Neural cell (in vitro differentiated cells): ENCODE measurements around the gene TMEM187. TPM values are rescaled to one million over a fixed set of nuclear protein-coding genes. Genes with fewer than 3 reads are reported as not detected.

Source experiments
- H2AFZ ChIP-seq: fragments of 200-600, 300-800 bp; sonication (generic), shearing (Covaris generic); 2 replicates; pipeline ENCODE4 v1.6.0; 2014; ENCODE audit warnings: low read depth, mild to moderate bottlenecking, antibody characterized with exemption, low read length, moderate library complexity
- H3F3A ChIP-seq: fragments of 200-600 bp; shearing (Covaris generic); 2 replicates; pipeline ENCODE4 v1.6.1; 2016; ENCODE audit warnings: mild to moderate bottlenecking, moderate library complexity, mixed read lengths, antibody characterized with exemption, low read length; ENCODE audit not compliant: insufficient read depth, poor library complexity, severe bottlenecking
- H3K27ac ChIP-seq: fragments of 200-600, 300-800 bp; sonication (generic), shearing (Covaris generic); 2 replicates; pipeline ENCODE4 v1.5.1; 2014; ENCODE audit warnings: mild to moderate bottlenecking, low read length, moderate library complexity
- H3K27me3 ChIP-seq: fragments of 300-800, 200-600 bp; sonication (generic), shearing (Covaris generic); 2 replicates; pipeline ENCODE4 v1.6.0; 2014; ENCODE audit warnings: mild to moderate bottlenecking, low read depth, low read length, moderate library complexity; ENCODE audit not compliant: insufficient read depth
- H3K36me3 ChIP-seq: fragments of 300-800, 200-600 bp; sonication (generic), shearing (Covaris generic); 2 replicates; pipeline ENCODE4 v1.5.1; 2014; ENCODE audit warnings: mild to moderate bottlenecking, antibody characterized with exemption, low read length, moderate library complexity; ENCODE audit not compliant: insufficient read depth
- H3K4me2 ChIP-seq: fragments of 300-800, 200-600 bp; sonication (generic), shearing (Covaris generic); 2 replicates; pipeline ENCODE4 v1.6.0; 2014; ENCODE audit warnings: mild to moderate bottlenecking, low read length
- H3K4me3 ChIP-seq: fragments of 300-800, 200-600 bp; sonication (generic), shearing (Covaris generic); 2 replicates; pipeline ENCODE4 v1.5.1; 2014; ENCODE audit warnings: mild to moderate bottlenecking, low read length, moderate library complexity
- H3K79me2 ChIP-seq: fragments of 200-600 bp; shearing (Covaris generic); replicated peaks from 2 replicates; pipeline ENCODE4 v1.6.0; 2014; ENCODE audit warnings: mild to moderate bottlenecking, low read length, moderate library complexity; ENCODE audit not compliant: insufficient read depth
- H3K9ac ChIP-seq: fragments of 300-800, 200-600 bp; sonication (generic), shearing (Covaris generic); 2 replicates; pipeline ENCODE4 v1.6.1; 2016; ENCODE audit warnings: mild to moderate bottlenecking, low read length, mixed read lengths
- H3K9me2 ChIP-seq: fragments of 200-600 bp; shearing (Covaris generic); 2 replicates; pipeline ENCODE4 v1.6.1; 2016; ENCODE audit warnings: mild to moderate bottlenecking, low read length, mixed read lengths; ENCODE audit not compliant: insufficient read depth
- H3K9me3 ChIP-seq: fragments of 200-600, 300-800 bp; sonication (generic), shearing (Covaris generic); 2 replicates; pipeline ENCODE4 v1.6.1; 2016; ENCODE audit warnings: mild to moderate bottlenecking, mixed run types, low read length, moderate library complexity, mixed read lengths
- H4K20me1 ChIP-seq: fragments of 200-600 bp; shearing (Covaris generic); 2 replicates; pipeline ENCODE4 v1.6.1; 2016; ENCODE audit warnings: mild to moderate bottlenecking, mixed run types; ENCODE audit not compliant: insufficient read depth
- EP300 ChIP-seq: fragments of 450-650 bp; conservative IDR thresholded peaks from 2 replicates; pipeline ENCODE4 v1.6.1; 2014; ENCODE audit warnings: antibody characterized with exemption, mild to moderate bottlenecking, moderate library complexity; ENCODE audit not compliant: poor library complexity, severe bottlenecking
- EZH2 ChIP-seq: fragments of 200-600, 300-800 bp; shearing (Covaris generic), sonication (generic); IDR thresholded peaks from 2 replicates; pipeline ENCODE4 v1.6.1; 2014; ENCODE audit warnings: antibody characterized with exemption, low read length, borderline replicate concordance, mild to moderate bottlenecking; ENCODE audit not compliant: insufficient read depth, poor library complexity, severe bottlenecking
- MXI1 ChIP-seq: fragments of 450-650 bp; conservative IDR thresholded peaks from 2 replicates; pipeline ENCODE4 v1.6.1; 2014; ENCODE audit warnings: antibody characterized with exemption, mild to moderate bottlenecking; ENCODE audit not compliant: poor library complexity, severe bottlenecking
- POLR2AphosphoS5 ChIP-seq: IDR thresholded peaks from 2 replicates; pipeline ENCODE4 v1.6.1; 2012
- RAD21 ChIP-seq: fragments of 450-650 bp; conservative IDR thresholded peaks from 2 replicates; pipeline ENCODE4 v1.6.1; 2014; ENCODE audit warnings: antibody characterized with exemption, mild to moderate bottlenecking, moderate library complexity
- SMC3 ChIP-seq: fragments of 450-650 bp; conservative IDR thresholded peaks from 2 replicates; pipeline ENCODE4 v1.6.1; 2014; ENCODE audit warnings: antibody characterized with exemption, mild to moderate bottlenecking, moderate library complexity; ENCODE audit not compliant: poor library complexity
- TAF1 ChIP-seq: IDR thresholded peaks from 2 replicates; pipeline ENCODE4 v1.6.1; 2012; ENCODE audit warnings: low read depth
- polyA plus RNA-seq: library from polyadenylated mRNA; depleted of rRNA; stranded (reverse); fragments of >200 nt; gene quantifications from 2 replicates; pipeline ENCODE4 v1.2.3, GENCODE V29; 2014
- TF ChIP-seq, protein P1 (sequence below): fragments of 450-650 bp; IDR thresholded peaks from 2 replicates; pipeline ENCODE4 v1.5.1; 2014; ENCODE audit warnings: antibody characterized with exemption, mild to moderate bottlenecking, moderate library complexity; ENCODE audit not compliant: poor library complexity, severe bottlenecking
- TF ChIP-seq, protein P2 (sequence below): IDR thresholded peaks from 2 replicates; pipeline ENCODE4 v1.6.1; 2012; ENCODE audit warnings: borderline replicate concordance

The TMEM187 gene
- polyA plus RNA-seq, 1 donor from 2014 or later, result 5.2 TPM

DNA sequence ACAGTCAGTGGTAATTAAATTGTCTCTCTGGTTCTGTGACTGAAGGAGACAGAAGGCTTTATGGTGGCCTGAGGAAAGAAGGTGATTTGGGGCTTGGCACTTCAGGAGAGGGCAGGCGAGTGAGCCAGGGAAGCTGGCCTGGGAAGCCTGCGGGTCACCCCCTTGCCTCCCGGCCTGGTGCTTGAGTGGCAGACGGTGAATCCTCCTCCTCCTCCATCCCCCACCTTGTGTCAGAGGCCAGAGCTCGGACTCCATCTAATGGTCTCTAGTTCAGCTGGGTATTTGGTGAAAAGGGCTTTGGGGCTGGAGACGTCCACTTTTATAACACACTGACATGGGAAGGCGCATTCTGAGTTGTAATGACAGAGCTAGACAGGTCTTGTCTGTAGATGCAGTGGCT is 8.7 kb downstream of the TMEM187 start:
- Histone ChIP-seq H3K4me3 (no peak overlapping the region), H3K9me2 (no peaks in the 10 kb centered on the region), H4K20me1 (no peaks in the 10 kb centered on the region), H3F3A (no peaks in the 10 kb centered on the region), H3K27me3 (no peaks in the 10 kb centered on the region), H3K9me3 (no peaks in the 10 kb centered on the region), H2AFZ (no peak overlapping the region), H3K36me3 (no peaks in the 10 kb centered on the region), H3K79me2 (no peaks in the 10 kb centered on the region), H3K27ac (no peak overlapping the region), H3K4me2 (no peak overlapping the region), H3K9ac (no peak overlapping the region)
- TF ChIP-seq, protein P1, sequence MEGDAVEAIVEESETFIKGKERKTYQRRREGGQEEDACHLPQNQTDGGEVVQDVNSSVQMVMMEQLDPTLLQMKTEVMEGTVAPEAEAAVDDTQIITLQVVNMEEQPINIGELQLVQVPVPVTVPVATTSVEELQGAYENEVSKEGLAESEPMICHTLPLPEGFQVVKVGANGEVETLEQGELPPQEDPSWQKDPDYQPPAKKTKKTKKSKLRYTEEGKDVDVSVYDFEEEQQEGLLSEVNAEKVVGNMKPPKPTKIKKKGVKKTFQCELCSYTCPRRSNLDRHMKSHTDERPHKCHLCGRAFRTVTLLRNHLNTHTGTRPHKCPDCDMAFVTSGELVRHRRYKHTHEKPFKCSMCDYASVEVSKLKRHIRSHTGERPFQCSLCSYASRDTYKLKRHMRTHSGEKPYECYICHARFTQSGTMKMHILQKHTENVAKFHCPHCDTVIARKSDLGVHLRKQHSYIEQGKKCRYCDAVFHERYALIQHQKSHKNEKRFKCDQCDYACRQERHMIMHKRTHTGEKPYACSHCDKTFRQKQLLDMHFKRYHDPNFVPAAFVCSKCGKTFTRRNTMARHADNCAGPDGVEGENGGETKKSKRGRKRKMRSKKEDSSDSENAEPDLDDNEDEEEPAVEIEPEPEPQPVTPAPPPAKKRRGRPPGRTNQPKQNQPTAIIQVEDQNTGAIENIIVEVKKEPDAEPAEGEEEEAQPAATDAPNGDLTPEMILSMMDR, result no peak
- TF ChIP-seq EZH2, result no peak
- TF ChIP-seq EP300, result no peak
- TF ChIP-seq RAD21, result no peak
- no peak for TF ChIP-seq TAF1
- TF ChIP-seq, protein P2, sequence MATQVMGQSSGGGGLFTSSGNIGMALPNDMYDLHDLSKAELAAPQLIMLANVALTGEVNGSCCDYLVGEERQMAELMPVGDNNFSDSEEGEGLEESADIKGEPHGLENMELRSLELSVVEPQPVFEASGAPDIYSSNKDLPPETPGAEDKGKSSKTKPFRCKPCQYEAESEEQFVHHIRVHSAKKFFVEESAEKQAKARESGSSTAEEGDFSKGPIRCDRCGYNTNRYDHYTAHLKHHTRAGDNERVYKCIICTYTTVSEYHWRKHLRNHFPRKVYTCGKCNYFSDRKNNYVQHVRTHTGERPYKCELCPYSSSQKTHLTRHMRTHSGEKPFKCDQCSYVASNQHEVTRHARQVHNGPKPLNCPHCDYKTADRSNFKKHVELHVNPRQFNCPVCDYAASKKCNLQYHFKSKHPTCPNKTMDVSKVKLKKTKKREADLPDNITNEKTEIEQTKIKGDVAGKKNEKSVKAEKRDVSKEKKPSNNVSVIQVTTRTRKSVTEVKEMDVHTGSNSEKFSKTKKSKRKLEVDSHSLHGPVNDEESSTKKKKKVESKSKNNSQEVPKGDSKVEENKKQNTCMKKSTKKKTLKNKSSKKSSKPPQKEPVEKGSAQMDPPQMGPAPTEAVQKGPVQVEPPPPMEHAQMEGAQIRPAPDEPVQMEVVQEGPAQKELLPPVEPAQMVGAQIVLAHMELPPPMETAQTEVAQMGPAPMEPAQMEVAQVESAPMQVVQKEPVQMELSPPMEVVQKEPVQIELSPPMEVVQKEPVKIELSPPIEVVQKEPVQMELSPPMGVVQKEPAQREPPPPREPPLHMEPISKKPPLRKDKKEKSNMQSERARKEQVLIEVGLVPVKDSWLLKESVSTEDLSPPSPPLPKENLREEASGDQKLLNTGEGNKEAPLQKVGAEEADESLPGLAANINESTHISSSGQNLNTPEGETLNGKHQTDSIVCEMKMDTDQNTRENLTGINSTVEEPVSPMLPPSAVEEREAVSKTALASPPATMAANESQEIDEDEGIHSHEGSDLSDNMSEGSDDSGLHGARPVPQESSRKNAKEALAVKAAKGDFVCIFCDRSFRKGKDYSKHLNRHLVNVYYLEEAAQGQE, result no peak
- TF ChIP-seq MXI1, result no peak

DNA sequence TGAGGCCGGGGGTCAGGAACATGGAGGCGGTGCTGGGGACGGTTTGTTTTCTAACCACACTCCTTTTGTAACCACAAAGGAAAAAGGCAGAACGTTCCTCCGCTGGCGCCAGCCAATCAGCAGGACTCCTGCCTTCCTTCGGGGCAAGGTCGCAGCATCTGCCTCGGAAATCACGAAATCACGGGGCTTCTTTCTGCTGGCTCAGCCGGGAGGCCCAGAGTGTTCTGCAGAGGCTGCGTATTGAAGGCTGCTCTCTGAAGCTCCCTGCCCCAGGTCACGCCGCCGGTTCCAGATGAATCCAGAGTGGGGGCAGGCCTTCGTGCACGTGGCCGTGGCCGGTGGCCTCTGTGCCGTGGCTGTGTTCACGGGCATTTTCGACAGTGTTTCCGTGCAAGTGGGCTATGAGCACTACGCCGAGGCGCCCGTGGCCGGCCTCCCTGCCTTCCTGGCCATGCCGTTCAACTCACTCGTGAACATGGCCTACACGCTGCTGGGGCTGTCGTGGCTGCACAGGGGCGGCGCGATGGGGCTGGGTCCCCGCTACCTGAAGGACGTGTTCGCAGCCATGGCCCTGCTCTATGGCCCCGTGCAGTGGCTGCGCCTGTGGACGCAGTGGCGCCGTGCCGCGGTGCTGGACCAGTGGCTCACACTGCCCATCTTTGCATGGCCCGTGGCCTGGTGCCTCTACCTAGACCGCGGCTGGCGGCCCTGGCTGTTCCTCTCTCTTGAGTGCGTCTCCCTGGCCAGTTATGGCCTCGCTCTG is 9.4 kb downstream of the TMEM187 start:
- no peaks in the 10 kb centered on the region for H3K27me3 ChIP-seq
- H3K36me3 ChIP-seq, result no peaks in the 10 kb centered on the region
- no peaks in the 10 kb centered on the region for H3F3A ChIP-seq
- no peak overlapping the region for H3K27ac ChIP-seq
- no peaks in the 10 kb centered on the region for H3K9me3 ChIP-seq
- no peak overlapping the region for H3K4me2 ChIP-seq
- no peak overlapping the region for H3K9ac ChIP-seq
- no peak overlapping the region for H3K4me3 ChIP-seq
- no peaks in the 10 kb centered on the region for H3K79me2 ChIP-seq
- H2AFZ ChIP-seq, result no peak overlapping the region
- no peak for TF ChIP-seq MXI1
- no peak for TF ChIP-seq RAD21
- no peak for TF ChIP-seq TAF1
- TF ChIP-seq, protein P2, result no peak
- TF ChIP-seq EZH2, result no peak
- TF ChIP-seq SMC3, result no peak
- TF ChIP-seq EP300, result no peak
- no peak for TF ChIP-seq POLR2AphosphoS5
- TF ChIP-seq, protein P1, result no peak
- no peaks in the 10 kb centered on the region for H3K9me2 ChIP-seq
- H4K20me1 ChIP-seq, result no peaks in the 10 kb centered on the region
